ENCODE measurements around the gene FAM149A. TPM values are rescaled to one million over a fixed set of nuclear protein-coding genes. Genes with fewer than 3 reads are reported as not detected.

Gene FAM149A
- total RNA-seq, 1 experiment from 2014 or later, result 24.1 TPM

DNA sequence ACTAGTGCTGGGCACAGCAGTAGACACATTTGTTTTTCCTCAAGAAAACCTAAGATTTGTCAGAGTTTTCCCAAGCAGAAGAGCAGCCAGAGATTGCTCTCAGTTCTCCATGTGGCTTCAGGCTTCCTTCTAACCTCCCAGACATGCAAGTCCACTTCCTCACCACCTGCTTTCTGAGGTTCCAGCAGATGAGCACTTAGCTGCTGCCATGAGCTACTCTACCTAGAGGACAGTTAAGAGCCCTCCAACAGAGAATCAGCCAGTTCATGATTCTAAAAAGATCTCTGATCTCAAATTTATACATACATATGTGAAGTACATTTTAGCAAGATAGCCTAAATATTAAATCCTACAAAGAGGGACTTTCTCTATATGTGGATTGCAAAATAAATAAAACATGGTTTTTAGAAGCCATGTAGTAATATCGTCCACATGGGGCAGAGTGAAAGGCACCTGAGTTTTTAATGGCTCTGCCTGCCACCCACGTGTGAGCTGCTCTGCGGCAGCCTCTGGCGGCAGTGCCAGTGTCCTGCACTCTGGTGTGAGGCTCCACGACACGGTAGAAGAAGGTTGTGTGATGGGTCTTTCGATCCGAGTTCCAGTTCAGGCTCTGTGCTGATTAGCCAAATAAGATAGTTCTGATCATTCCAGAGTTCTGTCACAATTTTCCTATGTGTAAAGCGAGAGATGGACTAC, 97.2 kb downstream of the FAM149A start:
- DNase-seq (ENCODE audit: low spot score), result peak; percentile 70

DNA sequence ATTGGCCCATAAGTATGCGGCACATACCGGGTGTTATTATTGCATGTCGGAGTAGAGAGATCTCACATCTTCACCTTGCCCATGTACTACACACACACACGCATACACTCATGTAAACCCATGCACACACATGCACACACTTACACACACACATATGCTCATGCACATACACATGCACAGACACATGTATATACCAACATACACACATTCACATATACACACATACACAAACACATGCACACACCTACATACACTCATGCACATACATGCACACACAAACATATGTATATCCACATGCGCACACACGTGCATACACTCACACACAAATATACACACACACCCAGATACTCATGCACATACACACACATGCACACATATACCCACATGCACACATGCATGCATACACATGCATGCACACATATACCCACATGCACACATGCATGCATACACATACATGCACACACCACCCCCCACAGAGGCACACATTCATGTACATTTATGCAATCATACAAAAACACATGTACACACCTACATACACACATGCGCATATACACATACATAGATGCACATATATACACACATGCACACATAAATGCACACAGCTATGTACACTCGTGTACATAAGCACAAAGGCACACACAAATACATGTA, 98.1 kb downstream of the FAM149A start:
- DNase-seq (ENCODE audit: low spot score), result no peak

DNA sequence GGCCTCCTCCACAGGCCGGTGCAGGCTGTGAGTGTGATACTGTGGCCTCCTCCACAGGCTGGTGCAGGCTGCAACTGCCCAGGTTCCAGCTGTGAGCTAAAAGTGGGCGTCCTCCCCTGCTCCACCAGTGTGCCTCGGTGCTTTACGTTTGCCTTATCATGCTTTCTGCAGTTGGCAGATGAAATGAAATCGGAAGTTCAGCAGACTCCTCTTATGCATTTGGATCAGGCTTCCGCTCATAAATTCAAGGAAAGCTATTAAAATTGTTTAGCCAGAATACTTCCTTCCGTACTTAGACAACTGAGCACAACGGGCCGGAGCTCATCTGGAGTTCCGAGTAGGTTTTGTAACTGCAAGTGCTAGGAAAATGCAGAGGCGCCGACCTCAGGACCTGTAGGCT, 98.9 kb downstream of the FAM149A start:
- no peak for DNase-seq (ENCODE audit: low spot score)

- DNase-seq (ENCODE audit: low spot score), result no peak
These were observed 99.6 kb downstream of the FAM149A start for GRCh38 chr4:186204103-186204559.

GRCh38 chr4:186204686-186205085, 100.2 kb downstream of the FAM149A start:
- no peak for DNase-seq (ENCODE audit: low spot score)

DNA sequence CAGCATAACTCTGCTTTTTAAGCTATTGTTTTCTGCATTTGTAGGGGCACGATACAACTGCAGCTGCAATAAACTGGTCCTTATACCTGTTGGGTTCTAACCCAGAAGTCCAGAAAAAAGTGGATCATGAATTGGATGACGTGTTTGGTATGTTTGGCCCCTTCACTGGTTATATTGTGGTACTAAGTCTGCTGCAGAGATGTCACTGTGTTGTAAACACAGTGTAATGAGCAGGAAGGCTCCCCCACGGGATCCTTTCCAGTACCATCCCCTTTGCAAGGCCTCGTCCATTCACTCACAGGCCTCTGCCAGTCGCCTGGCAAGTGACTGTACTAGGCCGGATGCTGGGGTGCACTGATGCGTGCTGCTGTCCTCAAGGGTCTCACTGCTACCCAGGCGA, 100.7 kb downstream of the FAM149A start:
- no peak for DNase-seq (ENCODE audit: low spot score)

DNA sequence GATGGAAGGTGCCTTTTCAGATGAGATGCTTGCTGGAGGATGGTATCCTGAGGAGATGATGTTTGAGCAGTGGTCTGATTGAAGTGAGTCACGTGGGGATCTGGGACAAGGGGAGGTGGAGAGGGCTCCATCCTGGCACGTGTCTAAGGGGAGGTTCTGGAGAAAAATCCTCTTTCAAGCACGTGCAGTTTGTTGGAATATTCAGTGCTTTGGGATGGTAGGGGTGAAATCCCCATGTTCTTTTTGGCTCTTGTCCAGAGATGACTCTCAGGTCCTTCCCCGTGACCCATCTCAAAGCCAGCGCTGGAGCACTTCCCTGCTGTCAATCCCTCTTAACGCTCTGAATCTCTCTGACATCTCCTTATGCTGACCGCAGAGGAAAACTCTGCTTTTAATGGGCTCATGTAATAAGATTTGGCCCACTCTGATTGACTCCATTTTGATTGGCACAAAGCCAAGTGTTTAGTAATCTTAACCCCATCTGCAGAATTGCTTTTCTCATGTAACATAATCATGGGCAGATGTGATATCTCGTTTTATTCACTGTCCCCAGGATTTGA, 112.0 kb downstream of the FAM149A start:
- DNase-seq (ENCODE audit: low spot score), result no peak

DNA sequence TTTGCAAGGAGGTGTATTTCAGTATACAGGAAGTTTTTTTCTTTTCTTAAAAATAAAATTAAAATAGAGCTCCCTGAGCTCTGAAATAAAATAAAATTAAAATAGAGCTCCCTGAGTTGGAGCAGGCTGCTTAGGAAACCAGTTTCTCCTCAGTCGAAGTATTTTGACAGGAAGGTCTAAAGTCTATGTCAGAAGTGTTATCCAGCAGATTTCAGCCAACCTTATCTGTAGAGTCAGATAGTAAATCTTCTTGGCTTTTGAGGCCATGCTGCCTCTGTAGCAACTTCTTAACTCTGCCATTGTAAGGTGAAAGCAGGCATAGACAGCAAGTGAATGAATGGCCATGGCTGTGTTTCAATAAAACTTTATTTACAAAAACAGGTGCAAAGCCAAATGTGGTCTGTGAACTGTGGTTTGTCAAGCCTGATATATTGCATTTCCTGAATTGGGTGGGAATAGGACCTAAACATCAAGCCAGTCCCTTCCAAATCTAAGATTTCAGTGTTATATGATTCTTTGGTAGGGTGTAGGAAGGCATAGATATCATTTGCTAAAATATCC, 113.3 kb downstream of the FAM149A start:
- no peak for DNase-seq (ENCODE audit: low spot score)

DNA sequence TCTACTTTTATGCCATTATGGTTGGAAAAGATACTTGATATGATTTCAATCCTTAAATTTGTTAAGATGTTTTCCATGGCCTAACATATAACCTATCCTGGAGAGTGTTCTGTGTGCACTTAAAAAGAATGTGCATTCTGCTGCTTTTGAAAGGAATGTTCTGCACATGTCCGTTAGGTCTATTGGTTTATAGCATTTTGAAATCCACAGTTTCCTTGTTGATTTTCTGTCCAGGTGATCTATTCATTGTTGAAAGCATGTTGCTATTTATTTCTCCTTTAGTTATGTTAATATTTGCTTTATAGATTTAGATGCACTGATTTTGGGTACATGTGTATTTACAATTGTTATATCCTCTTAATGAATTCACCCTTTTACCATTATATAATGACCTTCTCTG, 117.1 kb downstream of the FAM149A start:
- no peak for DNase-seq (ENCODE audit: low spot score)

Small RNA genes lying within 50 kb of the gene (small RNA-seq; reads per million reads assigned to genes)
- gene RF00322, result not detected

Other genes starting within 250 kb of the FAM149A start
- gene TLR3, start 35.5 kb upstream of the FAM149A start, total RNA-seq (2014; rRNA removed; shearing (Covaris generic)), result 1.9 and 2.3 TPM in 2 replicates
- gene CYP4V2, start 86.9 kb downstream of the FAM149A start, total RNA-seq (2014; rRNA removed; shearing (Covaris generic)), result 4.0 and 5.7 TPM in 2 replicates
- not detected in 2 replicates for gene KLKB1, start 122.8 kb downstream of the FAM149A start, total RNA-seq (2014; rRNA removed; shearing (Covaris generic))
- not detected in 2 replicates for gene F11, start 161.5 kb downstream of the FAM149A start, total RNA-seq (2014; rRNA removed; shearing (Covaris generic))